Body of pancreas (tissue), 4 donors: ENCODE data around the gene XBP1.

Experiments
- CTCF ChIP-seq, 7 experiments: fragments of 450-650 bp in 4 of 7; fragments of 200-600 bp in 3 of 7; sonication (generic) in 3 of 7; IDR thresholded peaks; one replicate each; pipeline ENCODE4 v1.5.1; 2016 to 2019; ENCODE audit warnings: antibody characterized with exemption in 7 of 7
- POLR2A ChIP-seq, 3 donors: fragments of 450-650 bp; IDR thresholded peaks; one replicate each; pipeline ENCODE4 v1.6.1; 2016; ENCODE audit warnings: antibody characterized with exemption in 3 of 3, mild to moderate bottlenecking in 2 of 3

GRCh38 chr22:28817064-28817463, 16.7 kb upstream of the XBP1 start:
- TF ChIP-seq CTCF (IDR thresholded peaks at IDR 0.05): no peak
- no peak for TF ChIP-seq POLR2A (IDR thresholded peaks at IDR 0.05)
